HepG2 (cell line): ENCODE data around the gene ANKMY2. TPM values are rescaled to one million over a fixed set of nuclear protein-coding genes. Genes with fewer than 3 reads are reported as not detected.

ENCODE experiments used
- AGO1 ChIP-seq: fragments of 200-400 bp; formaldehyde crosslinking; IDR thresholded peaks from 2 replicates; pipeline ENCODE4 v1.6.1; 2017; ENCODE audit warnings: mild to moderate bottlenecking, low read depth, low read length, moderate library complexity; ENCODE audit not compliant: poor library complexity, severe bottlenecking
- ATAD3A ChIP-seq: sonication (generic); formaldehyde crosslinking; IDR thresholded peaks from 2 replicates; pipeline ENCODE4 v1.4.0; 2020; ENCODE audit warnings: missing genetic modification reagents
- ELF1 ChIP-seq: sonication (generic); formaldehyde crosslinking; IDR thresholded peaks from 2 replicates; pipeline ENCODE4 v1.4.0; 2020; ENCODE audit warnings: missing genetic modification reagents
- FOSL2 ChIP-seq: sonication (generic); formaldehyde crosslinking; IDR thresholded peaks from 2 replicates; pipeline ENCODE4 v1.4.0; 2020; ENCODE audit warnings: missing genetic modification reagents
- GTF3A ChIP-seq: sonication (generic); formaldehyde crosslinking; conservative IDR thresholded peaks from 2 replicates; pipeline ENCODE4 v1.4.0; 2020; ENCODE audit warnings: mild to moderate bottlenecking, missing genetic modification reagents
- KMT2A ChIP-seq: sonication (generic); formaldehyde crosslinking; IDR thresholded peaks from 2 replicates; pipeline ENCODE4 v1.4.0; 2020; ENCODE audit warnings: missing genetic modification reagents
- NFKBIZ ChIP-seq: IDR thresholded peaks from 2 replicates; pipeline ENCODE4 v1.6.1; 2018; ENCODE audit warnings: missing genetic modification reagents, missing compliant biosample characterization
- RELA ChIP-seq: sonication (generic); formaldehyde crosslinking; IDR thresholded peaks from 2 replicates; pipeline ENCODE4 v1.4.0; 2020; ENCODE audit warnings: missing genetic modification reagents
- SIX1 ChIP-seq: sonication (generic); formaldehyde crosslinking; IDR thresholded peaks from 2 replicates; pipeline ENCODE4 v1.4.0; 2020; ENCODE audit warnings: missing genetic modification reagents, borderline replicate concordance
- TEAD3 ChIP-seq: optimal IDR thresholded peaks from 2 replicates; pipeline ENCODE3; 2016; ENCODE audit warnings: borderline replicate concordance
- TOPORS ChIP-seq: sonication (generic); formaldehyde crosslinking; IDR thresholded peaks from 2 replicates; pipeline ENCODE4 v1.8.0; 2023; ENCODE audit warnings: mild to moderate bottlenecking, missing genetic modification reagents
- ZNF552 ChIP-seq: sonication (generic); formaldehyde crosslinking; IDR thresholded peaks from 2 replicates; pipeline ENCODE4 v1.9.0; 2022; ENCODE audit warnings: missing genetic modification reagents, mild to moderate bottlenecking, borderline replicate concordance
- ZNF776 ChIP-seq: sonication (generic); formaldehyde crosslinking; IDR thresholded peaks from 2 replicates; pipeline ENCODE4 v1.4.0; 2020; ENCODE audit warnings: mild to moderate bottlenecking, missing genetic modification reagents
- polyA plus RNA-seq, 8 experiments: library from polyadenylated mRNA; depleted of rRNA in 3 of 8; stranded (reverse) in 7 of 8; unstranded in 1 of 8; fragments of >200 nt; fragmentation: Illumina TruSeq in 4 of 8; extraction: Trizol in 4 of 8; gene quantifications; 2 replicates each; pipeline versions ENCODE4 v1.2.1 to v1.2.3, GENCODE V29; 2011 to 2016; ENCODE audit warnings: low read depth in 4 of 8, missing spikeins in 1 of 8, mixed read lengths in 1 of 8; ENCODE audit not compliant: insufficient read depth in 1 of 8
- total RNA-seq, 5 experiments: library from RNA; depleted of rRNA; stranded (reverse); fragments of >200 nt; fragmentation: Illumina TruSeq; extraction: Trizol; gene quantifications; 2 replicates each; pipeline ENCODE4 v1.2.3, GENCODE V29; 2016; ENCODE audit warnings: low read depth in 1 of 5
- TF ChIP-seq, protein P1 (sequence below): IDR thresholded peaks from 2 replicates; pipeline ENCODE4 v1.6.1; 2016; ENCODE audit warnings: missing biosample characterization, missing genetic modification reagents, low read depth
- TF ChIP-seq, protein P2 (sequence below): sonication (generic); formaldehyde crosslinking; conservative IDR thresholded peaks from 2 replicates; pipeline ENCODE4 v1.8.0; 2022; ENCODE audit warnings: low read depth, missing genetic modification reagents
- TF ChIP-seq, protein P3 (sequence below): sonication (generic); formaldehyde crosslinking; IDR thresholded peaks from 2 replicates; pipeline ENCODE4 v1.5.1; 2020; ENCODE audit warnings: mild to moderate bottlenecking, missing genetic modification reagents, borderline replicate concordance
- TF ChIP-seq, protein P4 (sequence below): sonication (generic); formaldehyde crosslinking; IDR thresholded peaks from 2 replicates; pipeline ENCODE4 v1.9.0; 2022; ENCODE audit warnings: low read depth, missing genetic modification reagents

Gene ANKMY2
- total and polyA plus RNA-seq, 2 of the 13 experiments (the other 11 are each of a cell fraction or from before 2014, with no cell fraction given) = 12.2 to 21.6 TPM

DNA sequence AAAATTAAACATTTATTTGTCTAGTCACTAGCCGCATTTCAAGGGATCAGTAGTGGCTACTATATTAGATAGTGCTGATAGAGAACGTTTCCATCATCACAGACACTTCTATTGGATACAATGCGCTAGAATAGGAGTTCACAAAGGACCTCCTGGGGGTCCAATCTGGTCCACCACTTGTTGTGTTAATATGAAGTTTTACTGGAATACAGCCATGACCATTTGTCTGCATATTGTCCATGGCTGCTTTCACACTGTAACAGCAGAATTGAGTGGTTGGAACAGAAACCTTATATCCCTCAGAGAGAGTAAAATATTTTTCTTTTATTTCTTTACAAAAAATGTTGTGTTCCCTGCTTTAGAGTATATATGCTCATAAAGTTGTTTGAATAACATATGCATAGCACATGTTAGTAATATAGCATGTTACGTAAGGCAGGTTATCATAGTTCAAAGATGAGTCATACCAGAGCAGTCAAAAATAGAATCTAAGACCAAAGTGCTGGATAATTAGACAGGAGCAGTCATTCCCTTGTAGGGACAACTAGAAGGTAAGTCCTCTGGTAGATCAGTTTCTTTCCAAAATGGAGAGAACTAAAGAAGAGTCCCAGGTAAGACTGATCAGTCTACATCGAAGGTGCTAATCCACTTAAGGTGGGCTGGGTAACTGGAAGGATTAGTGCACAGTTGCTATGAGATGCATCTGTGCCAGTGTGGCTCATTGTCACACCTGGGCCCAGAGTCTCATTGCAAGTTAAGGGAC, 15.3 kb upstream of the ANKMY2 start (continued):
- TF ChIP-seq, protein P1, sequence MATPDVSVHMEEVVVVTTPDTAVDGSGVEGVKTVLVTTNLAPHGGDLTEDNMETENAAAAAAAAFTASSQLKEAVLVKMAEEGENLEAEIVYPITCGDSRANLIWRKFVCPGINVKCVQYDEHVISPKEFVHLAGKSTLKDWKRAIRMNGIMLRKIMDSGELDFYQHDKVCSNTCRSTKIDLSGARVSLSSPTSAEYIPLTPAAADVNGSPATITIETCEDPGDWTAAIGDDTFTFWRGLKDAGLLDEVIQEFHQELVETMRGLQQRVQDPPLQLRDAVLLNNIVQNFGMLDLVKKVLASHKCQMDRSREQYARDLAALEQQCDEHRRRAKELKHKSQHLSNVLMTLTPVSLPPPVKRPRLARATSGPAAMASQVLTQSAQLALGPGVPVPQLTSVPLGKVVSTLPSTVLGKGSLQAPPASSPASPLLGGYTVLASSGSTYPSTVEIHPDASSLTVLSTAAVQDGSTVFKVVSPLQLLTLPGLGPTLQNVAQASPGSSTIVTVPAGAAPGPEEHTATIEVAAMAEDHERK (CRISPR knock-in tag) = no peak
- TF ChIP-seq ELF1 (no peak), FOSL2 (CRISPR knock-in tag) (peak; percentile 78), ZNF552 (no peak), TOPORS (no peak), SIX1 (CRISPR knock-in tag) (no peak; the same call in 1 of the 2 replicates), NFKBIZ (CRISPR knock-in tag) (no peak), ATAD3A (CRISPR knock-in tag) (no peak), GTF3A (CRISPR knock-in tag) (no peak), AGO1 (no peak), TEAD3 (CRISPR knock-in tag) (peak; percentile 51), RELA (CRISPR knock-in tag) (no peak), ZNF776 (CRISPR knock-in tag) (no peak), KMT2A (no peak)
- TF ChIP-seq, protein P2, sequence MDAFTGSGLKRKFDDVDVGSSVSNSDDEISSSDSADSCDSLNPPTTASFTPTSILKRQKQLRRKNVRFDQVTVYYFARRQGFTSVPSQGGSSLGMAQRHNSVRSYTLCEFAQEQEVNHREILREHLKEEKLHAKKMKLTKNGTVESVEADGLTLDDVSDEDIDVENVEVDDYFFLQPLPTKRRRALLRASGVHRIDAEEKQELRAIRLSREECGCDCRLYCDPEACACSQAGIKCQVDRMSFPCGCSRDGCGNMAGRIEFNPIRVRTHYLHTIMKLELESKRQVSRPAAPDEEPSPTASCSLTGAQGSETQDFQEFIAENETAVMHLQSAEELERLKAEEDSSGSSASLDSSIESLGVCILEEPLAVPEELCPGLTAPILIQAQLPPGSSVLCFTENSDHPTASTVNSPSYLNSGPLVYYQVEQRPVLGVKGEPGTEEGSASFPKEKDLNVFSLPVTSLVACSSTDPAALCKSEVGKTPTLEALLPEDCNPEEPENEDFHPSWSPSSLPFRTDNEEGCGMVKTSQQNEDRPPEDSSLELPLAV = no peak
- TF ChIP-seq, protein P3, sequence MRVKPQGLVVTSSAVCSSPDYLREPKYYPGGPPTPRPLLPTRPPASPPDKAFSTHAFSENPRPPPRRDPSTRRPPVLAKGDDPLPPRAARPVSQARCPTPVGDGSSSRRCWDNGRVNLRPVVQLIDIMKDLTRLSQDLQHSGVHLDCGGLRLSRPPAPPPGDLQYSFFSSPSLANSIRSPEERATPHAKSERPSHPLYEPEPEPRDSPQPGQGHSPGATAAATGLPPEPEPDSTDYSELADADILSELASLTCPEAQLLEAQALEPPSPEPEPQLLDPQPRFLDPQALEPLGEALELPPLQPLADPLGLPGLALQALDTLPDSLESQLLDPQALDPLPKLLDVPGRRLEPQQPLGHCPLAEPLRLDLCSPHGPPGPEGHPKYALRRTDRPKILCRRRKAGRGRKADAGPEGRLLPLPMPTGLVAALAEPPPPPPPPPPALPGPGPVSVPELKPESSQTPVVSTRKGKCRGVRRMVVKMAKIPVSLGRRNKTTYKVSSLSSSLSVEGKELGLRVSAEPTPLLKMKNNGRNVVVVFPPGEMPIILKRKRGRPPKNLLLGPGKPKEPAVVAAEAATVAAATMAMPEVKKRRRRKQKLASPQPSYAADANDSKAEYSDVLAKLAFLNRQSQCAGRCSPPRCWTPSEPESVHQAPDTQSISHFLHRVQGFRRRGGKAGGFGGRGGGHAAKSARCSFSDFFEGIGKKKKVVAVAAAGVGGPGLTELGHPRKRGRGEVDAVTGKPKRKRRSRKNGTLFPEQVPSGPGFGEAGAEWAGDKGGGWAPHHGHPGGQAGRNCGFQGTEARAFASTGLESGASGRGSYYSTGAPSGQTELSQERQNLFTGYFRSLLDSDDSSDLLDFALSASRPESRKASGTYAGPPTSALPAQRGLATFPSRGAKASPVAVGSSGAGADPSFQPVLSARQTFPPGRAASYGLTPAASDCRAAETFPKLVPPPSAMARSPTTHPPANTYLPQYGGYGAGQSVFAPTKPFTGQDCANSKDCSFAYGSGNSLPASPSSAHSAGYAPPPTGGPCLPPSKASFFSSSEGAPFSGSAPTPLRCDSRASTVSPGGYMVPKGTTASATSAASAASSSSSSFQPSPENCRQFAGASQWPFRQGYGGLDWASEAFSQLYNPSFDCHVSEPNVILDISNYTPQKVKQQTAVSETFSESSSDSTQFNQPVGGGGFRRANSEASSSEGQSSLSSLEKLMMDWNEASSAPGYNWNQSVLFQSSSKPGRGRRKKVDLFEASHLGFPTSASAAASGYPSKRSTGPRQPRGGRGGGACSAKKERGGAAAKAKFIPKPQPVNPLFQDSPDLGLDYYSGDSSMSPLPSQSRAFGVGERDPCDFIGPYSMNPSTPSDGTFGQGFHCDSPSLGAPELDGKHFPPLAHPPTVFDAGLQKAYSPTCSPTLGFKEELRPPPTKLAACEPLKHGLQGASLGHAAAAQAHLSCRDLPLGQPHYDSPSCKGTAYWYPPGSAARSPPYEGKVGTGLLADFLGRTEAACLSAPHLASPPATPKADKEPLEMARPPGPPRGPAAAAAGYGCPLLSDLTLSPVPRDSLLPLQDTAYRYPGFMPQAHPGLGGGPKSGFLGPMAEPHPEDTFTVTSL (CRISPR knock-in tag) = peak; percentile 70; the same call in 1 of the 2 replicates
- TF ChIP-seq, protein P4, sequence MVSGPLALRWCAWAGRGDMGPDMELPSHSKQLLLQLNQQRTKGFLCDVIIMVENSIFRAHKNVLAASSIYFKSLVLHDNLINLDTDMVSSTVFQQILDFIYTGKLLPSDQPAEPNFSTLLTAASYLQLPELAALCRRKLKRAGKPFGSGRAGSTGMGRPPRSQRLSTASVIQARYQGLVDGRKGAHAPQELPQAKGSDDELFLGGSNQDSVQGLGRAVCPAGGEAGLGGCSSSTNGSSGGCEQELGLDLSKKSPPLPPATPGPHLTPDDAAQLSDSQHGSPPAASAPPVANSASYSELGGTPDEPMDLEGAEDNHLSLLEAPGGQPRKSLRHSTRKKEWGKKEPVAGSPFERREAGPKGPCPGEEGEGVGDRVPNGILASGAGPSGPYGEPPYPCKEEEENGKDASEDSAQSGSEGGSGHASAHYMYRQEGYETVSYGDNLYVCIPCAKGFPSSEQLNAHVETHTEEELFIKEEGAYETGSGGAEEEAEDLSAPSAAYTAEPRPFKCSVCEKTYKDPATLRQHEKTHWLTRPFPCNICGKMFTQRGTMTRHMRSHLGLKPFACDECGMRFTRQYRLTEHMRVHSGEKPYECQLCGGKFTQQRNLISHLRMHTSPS (CRISPR knock-in tag) = no peak
